ENCODE measurements around the gene SELENOS. TPM values are rescaled to one million over a fixed set of nuclear protein-coding genes. Genes with fewer than 3 reads are reported as not detected.

SELENOS gene
- total RNA-seq, 4 donors from 2014 or later = 44.5 to 95.4 (median 61.6) TPM

DNA sequence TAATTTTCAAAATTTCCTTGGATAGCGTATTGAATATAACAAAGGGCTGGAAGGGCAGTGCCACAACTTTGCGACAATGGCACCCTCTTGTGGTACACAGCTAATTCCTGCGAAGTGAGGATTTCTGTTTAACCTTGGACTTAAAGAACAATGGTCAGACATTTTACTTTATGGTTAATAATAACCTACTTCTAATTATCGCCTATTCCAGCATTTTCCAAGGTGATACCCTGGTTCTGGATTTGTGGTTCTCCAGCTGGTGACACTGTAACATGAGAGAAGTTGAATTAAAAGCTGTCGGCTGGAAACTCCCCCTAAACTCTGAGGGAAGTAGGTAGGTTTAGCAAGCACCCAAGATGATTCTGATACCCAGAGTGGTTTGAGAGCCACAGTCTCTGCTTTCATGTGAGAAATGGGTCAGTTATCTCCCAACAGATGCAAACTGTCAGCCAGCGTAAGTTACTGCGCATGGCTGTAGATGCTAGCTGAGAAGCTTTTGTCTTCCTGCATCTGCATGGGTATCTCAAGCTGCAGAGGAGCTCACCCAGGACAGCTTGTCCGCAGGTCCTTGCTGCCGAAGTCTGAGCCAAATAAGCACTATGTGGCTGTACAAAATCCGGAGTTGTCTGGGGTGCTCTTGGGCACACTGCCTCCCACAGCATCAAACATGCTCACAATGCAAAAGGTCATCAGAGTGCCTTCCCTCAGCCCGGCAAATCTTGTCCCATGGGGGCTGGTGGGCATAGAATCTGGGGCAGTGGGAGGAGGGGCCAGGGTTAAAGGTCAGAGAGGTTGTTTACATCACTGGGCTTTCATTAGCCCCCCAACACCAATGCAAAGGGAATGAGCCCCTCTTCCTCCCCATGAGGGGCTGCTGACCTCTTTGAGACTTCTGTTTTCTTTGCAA is 18.8 kb downstream of the SELENOS start:
- TF ChIP-seq, protein P1, sequence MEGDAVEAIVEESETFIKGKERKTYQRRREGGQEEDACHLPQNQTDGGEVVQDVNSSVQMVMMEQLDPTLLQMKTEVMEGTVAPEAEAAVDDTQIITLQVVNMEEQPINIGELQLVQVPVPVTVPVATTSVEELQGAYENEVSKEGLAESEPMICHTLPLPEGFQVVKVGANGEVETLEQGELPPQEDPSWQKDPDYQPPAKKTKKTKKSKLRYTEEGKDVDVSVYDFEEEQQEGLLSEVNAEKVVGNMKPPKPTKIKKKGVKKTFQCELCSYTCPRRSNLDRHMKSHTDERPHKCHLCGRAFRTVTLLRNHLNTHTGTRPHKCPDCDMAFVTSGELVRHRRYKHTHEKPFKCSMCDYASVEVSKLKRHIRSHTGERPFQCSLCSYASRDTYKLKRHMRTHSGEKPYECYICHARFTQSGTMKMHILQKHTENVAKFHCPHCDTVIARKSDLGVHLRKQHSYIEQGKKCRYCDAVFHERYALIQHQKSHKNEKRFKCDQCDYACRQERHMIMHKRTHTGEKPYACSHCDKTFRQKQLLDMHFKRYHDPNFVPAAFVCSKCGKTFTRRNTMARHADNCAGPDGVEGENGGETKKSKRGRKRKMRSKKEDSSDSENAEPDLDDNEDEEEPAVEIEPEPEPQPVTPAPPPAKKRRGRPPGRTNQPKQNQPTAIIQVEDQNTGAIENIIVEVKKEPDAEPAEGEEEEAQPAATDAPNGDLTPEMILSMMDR (IDR thresholded peaks at IDR 0.05; ENCODE audit: low read depth) = no peak

DNA sequence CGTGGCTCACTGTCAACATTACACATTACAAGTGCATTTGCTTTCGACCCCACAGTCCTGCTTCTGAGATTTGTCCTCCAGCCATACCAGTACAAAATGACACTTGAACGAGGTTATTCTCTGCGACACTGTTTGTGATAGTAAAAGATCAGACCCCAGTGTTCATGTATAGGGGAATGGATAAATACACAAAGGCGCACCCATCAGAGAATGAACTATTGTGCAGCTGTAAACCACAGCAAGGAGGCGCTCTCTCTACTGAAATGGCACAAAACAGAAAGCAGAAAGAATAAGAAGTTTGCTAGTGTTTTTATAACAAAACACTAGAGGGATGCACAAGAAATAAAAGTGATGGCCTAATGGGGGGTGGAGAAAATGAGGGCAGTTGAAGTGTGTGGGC is 20.5 kb downstream of the SELENOS start:
- TF ChIP-seq, protein P1 (IDR thresholded peaks at IDR 0.05; ENCODE audit: low read depth) = no peak

DNA sequence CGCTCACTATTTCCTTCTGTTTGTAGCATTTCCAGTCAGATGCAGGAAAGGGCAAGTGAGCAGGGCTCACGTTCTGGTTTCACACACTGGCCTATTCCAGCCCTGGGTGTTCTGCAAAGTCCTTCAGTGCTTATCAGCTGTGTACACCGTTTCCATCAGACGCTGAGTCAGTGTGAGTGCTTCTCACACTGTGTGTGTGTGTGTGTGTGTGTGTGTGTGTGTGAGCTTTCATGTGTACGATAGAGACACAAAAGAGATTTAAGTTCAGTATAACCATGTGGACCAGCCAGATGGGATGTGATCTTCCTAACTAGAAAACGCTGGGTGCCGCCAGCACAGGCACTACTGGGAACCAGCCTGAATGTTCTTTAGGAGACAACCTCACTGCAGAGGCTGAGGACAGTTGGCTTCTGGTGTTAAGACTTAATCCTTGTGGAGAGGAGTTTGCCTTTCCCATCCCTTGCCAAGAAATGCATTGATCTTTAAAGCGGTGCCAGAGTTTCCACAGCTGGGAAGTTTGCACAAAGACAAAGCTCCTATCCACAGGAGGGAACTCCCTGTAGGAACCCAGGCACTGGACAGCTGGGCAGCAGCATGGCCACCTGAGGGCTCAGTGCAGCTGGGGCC is 21.6 kb downstream of the SELENOS start:
- TF ChIP-seq, protein P1 (IDR thresholded peaks at IDR 0.05; ENCODE audit: low read depth) = no peak

DNA sequence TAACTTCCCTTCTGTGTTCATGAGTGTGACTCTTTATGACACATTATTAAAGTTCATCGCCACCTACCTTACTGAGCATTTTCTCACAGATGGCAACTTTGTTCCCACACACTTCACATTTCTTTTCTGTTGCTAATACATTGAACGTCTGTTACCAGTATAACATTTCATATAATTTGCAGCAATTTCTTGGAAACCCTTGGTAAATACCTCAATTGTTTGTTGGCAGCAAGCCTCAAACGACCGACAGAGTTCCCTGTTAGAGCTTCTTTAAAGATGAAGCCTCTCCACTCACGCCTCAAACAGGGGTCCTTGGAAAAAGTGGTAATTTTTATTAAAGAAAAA is 22.3 kb downstream of the SELENOS start:
- TF ChIP-seq, protein P1 (IDR thresholded peaks at IDR 0.05; ENCODE audit: low read depth) = no peak

DNA sequence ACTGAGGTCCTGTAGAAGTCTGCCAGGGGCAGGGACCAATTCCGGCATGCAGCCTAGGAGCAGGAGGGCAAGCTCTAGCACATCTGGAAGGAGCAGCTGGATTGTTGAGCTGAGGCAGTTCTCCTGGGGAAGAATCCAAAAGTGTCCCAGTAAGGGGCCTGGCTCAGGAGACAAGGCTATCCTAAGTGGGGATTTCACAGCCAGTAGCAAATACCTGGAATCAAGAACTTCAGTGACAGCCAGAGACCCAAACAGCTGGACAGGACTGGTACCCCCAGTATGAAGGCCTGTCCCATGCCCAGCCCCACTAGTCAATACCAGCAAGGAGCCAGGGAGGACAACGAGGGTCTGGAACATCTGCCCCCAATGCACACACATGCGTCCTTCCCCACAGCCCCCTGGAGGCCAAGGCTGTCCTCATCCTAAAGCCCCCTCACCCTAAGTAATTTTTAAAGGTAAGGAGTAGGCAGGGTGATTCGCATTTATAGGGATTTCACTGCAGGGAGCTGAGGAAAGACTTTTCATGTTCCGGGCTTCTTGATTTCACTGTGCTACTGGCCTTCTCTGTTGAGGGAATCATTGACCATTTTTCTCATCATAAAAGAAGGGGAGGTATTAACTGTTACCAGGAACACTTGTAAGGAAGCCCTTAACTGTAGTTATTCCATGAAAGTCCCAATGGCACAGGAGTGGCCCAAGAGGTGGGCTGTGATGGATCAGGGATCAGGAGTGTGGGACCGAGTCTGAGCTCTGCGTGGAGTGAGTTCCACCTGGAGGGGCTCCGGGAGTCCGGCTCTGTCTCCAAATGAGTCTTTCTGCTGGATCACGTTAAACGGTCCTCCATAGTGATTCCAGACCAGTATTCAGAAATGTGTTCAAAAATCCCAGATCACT is 22.9 kb downstream of the SELENOS start:
- TF ChIP-seq, protein P1 (IDR thresholded peaks at IDR 0.05; ENCODE audit: low read depth) = no peak

DNA sequence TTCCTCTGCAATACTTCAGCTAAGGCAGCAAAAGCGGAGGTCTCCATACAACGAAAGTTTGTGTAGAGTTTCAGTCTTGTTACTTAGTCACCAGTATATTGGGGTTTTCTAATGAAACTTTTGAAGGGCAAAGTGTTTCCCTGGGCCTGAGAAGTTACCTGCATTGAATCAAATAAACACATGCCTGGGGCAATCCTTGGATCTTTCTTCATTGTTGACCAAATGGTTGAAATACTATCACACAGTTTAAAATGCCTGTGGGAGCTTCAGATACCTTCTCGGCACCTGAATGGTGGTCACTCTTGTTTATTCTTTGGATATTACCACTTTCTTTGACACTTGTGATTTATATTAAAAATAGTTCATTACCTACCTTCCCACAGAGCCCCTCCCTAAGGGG is 24.4 kb downstream of the SELENOS start:
- TF ChIP-seq, protein P1 (IDR thresholded peaks at IDR 0.05; ENCODE audit: low read depth) = no peak

Data from subcutaneous adipose tissue (tissue), 4 donors.